Mesendoderm (in vitro differentiated cells): Measurements from ENCODE around the gene SNRPB.

ENCODE experiments used
- DNase-seq: peaks from one replicate; pipeline ENCODE4 v3.0.0; 2013
- H2AK5ac ChIP-seq: 2 replicates; pipeline ENCODE4 v1.6.1; 2013; ENCODE audit warnings: low read length, inconsistent platforms
- H2BK120ac ChIP-seq: 2 replicates; pipeline ENCODE4 v1.6.1; 2013; ENCODE audit warnings: low read depth, mild to moderate bottlenecking, low read length, moderate library complexity, mixed read lengths
- H2BK15ac ChIP-seq: replicated peaks from 2 replicates; pipeline ENCODE4 v1.6.1; 2013; ENCODE audit warnings: low read depth, mild to moderate bottlenecking, moderate library complexity
- H2BK5ac ChIP-seq: 2 replicates; pipeline ENCODE4 v1.6.1; 2013; ENCODE audit warnings: low read length, inconsistent platforms
- H3K18ac ChIP-seq: 2 replicates; pipeline ENCODE4 v1.6.1; 2013; ENCODE audit warnings: mild to moderate bottlenecking, low read length, mixed read lengths
- H3K23ac ChIP-seq: one replicate; pipeline ENCODE4 v1.6.1; 2013; ENCODE audit warnings: low read length
- H3K27ac ChIP-seq: 2 replicates; pipeline ENCODE4 v1.5.1; 2013; ENCODE audit warnings: low read depth, mild to moderate bottlenecking, inconsistent platforms, low read length, moderate library complexity
- H3K27me3 ChIP-seq: 2 replicates; pipeline ENCODE4 v1.6.1; 2013; ENCODE audit warnings: low read length, control low read depth, mild to moderate bottlenecking, inconsistent platforms; ENCODE audit not compliant: insufficient read depth, poor library complexity
- H3K36me3 ChIP-seq: 2 replicates; pipeline ENCODE4 v1.6.1; 2013; ENCODE audit warnings: low read length, inconsistent platforms; ENCODE audit not compliant: control insufficient read depth, insufficient read depth
- H3K4ac ChIP-seq: one replicate; pipeline ENCODE4 v1.6.1; 2013; ENCODE audit warnings: low read depth, mild to moderate bottlenecking, low read length, moderate library complexity
- H3K4me1 ChIP-seq: 2 replicates; pipeline ENCODE4 v1.6.1; 2013; ENCODE audit warnings: low read depth, low read length, inconsistent platforms; ENCODE audit not compliant: control insufficient read depth
- H3K4me2 ChIP-seq: 2 replicates; pipeline ENCODE4 v1.6.1; 2013; ENCODE audit warnings: low read length
- H3K4me3 ChIP-seq: 2 replicates; pipeline ENCODE4 v1.5.1; 2013; ENCODE audit warnings: mild to moderate bottlenecking, low read length
- H3K56ac ChIP-seq: one replicate; pipeline ENCODE4 v1.6.1; 2013; ENCODE audit warnings: low read length
- H3K79me1 ChIP-seq: 2 replicates; pipeline ENCODE4 v1.6.1; 2013; ENCODE audit warnings: low read length, inconsistent platforms
- H3K79me2 ChIP-seq: 2 replicates; pipeline ENCODE4 v1.6.1; 2013; ENCODE audit warnings: mild to moderate bottlenecking, low read length; ENCODE audit not compliant: control insufficient read depth, insufficient read depth
- H3K9ac ChIP-seq: 2 replicates; pipeline ENCODE4 v1.6.1; 2013; ENCODE audit warnings: low read length, inconsistent platforms
- H4K5ac ChIP-seq: one replicate; pipeline ENCODE4 v1.6.1; 2013; ENCODE audit warnings: low read length
- H4K8ac ChIP-seq: one replicate; pipeline ENCODE4 v1.6.1; 2013; ENCODE audit warnings: low read depth, mild to moderate bottlenecking, control low read depth, low read length, moderate library complexity
- WGBS: extraction: QIAGEN DNeasy Blood & Tissue Kit; methylation state at CpG from one replicate; pipeline ENCODE4 v1.1.7; 2013; ENCODE audit warnings: low lambda C conversion rate, missing lambda C conversion rate; ENCODE audit not compliant: insufficient coverage; ENCODE audit errors: extremely low coverage; 5-methylcytosine and 5-hydroxymethylcytosine counted together

Gene SNRPB

GRCh38 chr20:2430538-2430937 is 40.1 kb downstream of the SNRPB start:
- H3K27ac ChIP-seq: no peak overlapping the region
- no peaks in the 10 kb centered on the region for H3K36me3 ChIP-seq
- H3K79me1 ChIP-seq: no peaks in the 10 kb centered on the region
- DNase-seq: no peak
- H3K79me2 ChIP-seq: no peaks in the 10 kb centered on the region
- no peak overlapping the region for H3K4ac ChIP-seq
- H3K4me2 ChIP-seq: no peak overlapping the region
- no peak overlapping the region for H2BK5ac ChIP-seq
- no peak overlapping the region for H2BK15ac ChIP-seq
- H3K23ac ChIP-seq: no peak overlapping the region
- H3K18ac ChIP-seq: no peak overlapping the region
- no peak overlapping the region for H3K9ac ChIP-seq
- no peak overlapping the region for H3K56ac ChIP-seq
- no peak overlapping the region for H2AK5ac ChIP-seq
- no peak overlapping the region for H2BK120ac ChIP-seq
- no peaks in the 10 kb centered on the region for H3K4me1 ChIP-seq
- no peak overlapping the region for H4K8ac ChIP-seq
- H4K5ac ChIP-seq: no peak overlapping the region
- WGBS: no CpG with 5 or more reads among the region's 4 CpGs
- no peaks in the 10 kb centered on the region for H3K27me3 ChIP-seq
- no peak overlapping the region for H3K4me3 ChIP-seq

GRCh38 chr20:2429051-2429450 is 41.5 kb downstream of the SNRPB start:
- no peak overlapping the region for H3K27ac ChIP-seq
- no peak overlapping the region for H3K4me2 ChIP-seq
- H2BK5ac ChIP-seq: no peak overlapping the region
- no peak overlapping the region for H3K18ac ChIP-seq
- no peak overlapping the region for H3K9ac ChIP-seq
- no peak overlapping the region for H2BK15ac ChIP-seq
- no peaks in the 10 kb centered on the region for H3K4me1 ChIP-seq
- H3K79me1 ChIP-seq: no peaks in the 10 kb centered on the region
- H3K4ac ChIP-seq: no peak overlapping the region
- no peak overlapping the region for H4K8ac ChIP-seq
- no peak overlapping the region for H3K56ac ChIP-seq
- H3K23ac ChIP-seq: no peak overlapping the region
- no peak overlapping the region for H4K5ac ChIP-seq
- H3K27me3 ChIP-seq: no peaks in the 10 kb centered on the region
- no peaks in the 10 kb centered on the region for H3K36me3 ChIP-seq
- no peak overlapping the region for H2AK5ac ChIP-seq
- H3K4me3 ChIP-seq: no peak overlapping the region
- no peak for DNase-seq
- H3K79me2 ChIP-seq: no peaks in the 10 kb centered on the region
- WGBS: no CpG with 5 or more reads among the region's 6 CpGs
- H2BK120ac ChIP-seq: no peak overlapping the region

- Histone ChIP-seq H4K5ac (no peak overlapping the region), H3K4me1 (no peaks in the 10 kb centered on the region), H3K18ac (no peak overlapping the region), H3K27ac (no peak overlapping the region), H3K23ac (no peak overlapping the region), H3K36me3 (no peaks in the 10 kb centered on the region), H2BK120ac (no peak overlapping the region), H2BK5ac (no peak overlapping the region), H2BK15ac (no peak overlapping the region), H3K79me1 (no peaks in the 10 kb centered on the region), H3K27me3 (no peaks in the 10 kb centered on the region), H3K79me2 (no peaks in the 10 kb centered on the region), H2AK5ac (no peak overlapping the region), H4K8ac (no peak overlapping the region), H3K9ac (no peak overlapping the region), H3K4me2 (no peak overlapping the region), H3K4ac (no peak overlapping the region), H3K4me3 (no peak overlapping the region), H3K56ac (no peak overlapping the region)
- WGBS: no CpG with 5 or more reads among the region's 5 CpGs
- no peak for DNase-seq
Observed at GRCh38 chr20:2421247-2421646, 49.3 kb downstream of the SNRPB start.

GRCh38 chr20:2420510-2420909 is 50.1 kb downstream of the SNRPB start:
- Histone ChIP-seq H2AK5ac (no peak overlapping the region), H2BK5ac (no peak overlapping the region), H3K27me3 (no peaks in the 10 kb centered on the region), H3K4ac (no peak overlapping the region), H3K4me3 (no peak overlapping the region), H3K18ac (no peak overlapping the region), H3K4me2 (no peak overlapping the region), H3K79me1 (no peaks in the 10 kb centered on the region), H3K4me1 (no peaks in the 10 kb centered on the region), H3K79me2 (no peaks in the 10 kb centered on the region), H3K36me3 (no peaks in the 10 kb centered on the region), H2BK120ac (no peak overlapping the region), H2BK15ac (no peak overlapping the region), H4K8ac (no peak overlapping the region), H3K9ac (no peak overlapping the region), H3K56ac (no peak overlapping the region), H4K5ac (no peak overlapping the region), H3K27ac (no peak overlapping the region), H3K23ac (no peak overlapping the region)
- no peak for DNase-seq
- no CpG with 5 or more reads among the region's 1 CpG for WGBS

GRCh38 chr20:2418388-2418787 is 52.2 kb downstream of the SNRPB start:
- Histone ChIP-seq H3K27ac (no peak overlapping the region), H3K27me3 (no peaks in the 10 kb centered on the region), H3K79me2 (no peaks in the 10 kb centered on the region), H3K36me3 (no peaks in the 10 kb centered on the region), H3K56ac (no peak overlapping the region), H3K4me2 (no peak overlapping the region), H2BK5ac (no peak overlapping the region), H3K4ac (no peak overlapping the region), H3K79me1 (no peaks in the 10 kb centered on the region), H2BK15ac (no peak overlapping the region), H4K5ac (no peak overlapping the region), H3K18ac (no peak overlapping the region), H3K23ac (no peak overlapping the region), H3K9ac (no peak overlapping the region), H4K8ac (no peak overlapping the region), H3K4me3 (no peak overlapping the region), H2AK5ac (no peak overlapping the region), H3K4me1 (no peaks in the 10 kb centered on the region), H2BK120ac (no peak overlapping the region)
- no CpG with 5 or more reads among the region's 2 CpGs for WGBS
- no peak for DNase-seq

GRCh38 chr20:2417213-2417541 is 53.4 kb downstream of the SNRPB start:
- Histone ChIP-seq H2BK120ac (no peak overlapping the region), H2AK5ac (no peak overlapping the region)

More at GRCh38 chr20:2417213-2417541, 53.4 kb downstream of the SNRPB start:
- no peak overlapping the region for H3K4ac ChIP-seq
- H3K79me2 ChIP-seq: no peaks in the 10 kb centered on the region
- H4K8ac ChIP-seq: no peak overlapping the region
- no peak for DNase-seq
- H3K36me3 ChIP-seq: no peaks in the 10 kb centered on the region
- no CpG with 5 or more reads among the region's 14 CpGs for WGBS
- no peaks in the 10 kb centered on the region for H3K79me1 ChIP-seq
- H3K4me1 ChIP-seq: no peaks in the 10 kb centered on the region
- no peaks in the 10 kb centered on the region for H3K27me3 ChIP-seq
- no peak overlapping the region for H3K23ac ChIP-seq
- no peak overlapping the region for H4K5ac ChIP-seq
- no peak overlapping the region for H3K18ac ChIP-seq
- no peak overlapping the region for H3K4me3 ChIP-seq
- H2BK5ac ChIP-seq: no peak overlapping the region
- H3K27ac ChIP-seq: no peak overlapping the region
- H3K9ac ChIP-seq: no peak overlapping the region
- no peak overlapping the region for H2BK15ac ChIP-seq
- no peak overlapping the region for H3K4me2 ChIP-seq
- H3K56ac ChIP-seq: no peak overlapping the region
